HFFc6 (cell line): Measurements from ENCODE around the gene GPR107. TPM values are rescaled to one million over a fixed set of nuclear protein-coding genes. Genes with fewer than 3 reads are reported as not detected.

Experiments used
- DNase-seq: peaks from one replicate; pipeline ENCODE4 v3.0.0-alpha.2; 2018
- H3K27ac Mint-ChIP-seq: 2 replicates; pipeline ENCODE4 v1.8.0; 2020; ENCODE audit warnings: mild to moderate bottlenecking, mixed read lengths
- H3K27me3 Mint-ChIP-seq: 2 replicates; pipeline ENCODE4 v1.8.0; 2021; ENCODE audit warnings: mild to moderate bottlenecking, moderate library complexity, mixed read lengths; ENCODE audit not compliant: insufficient read depth
- H3K36me3 Mint-ChIP-seq: 2 replicates; pipeline ENCODE4 v1.8.0; 2021; ENCODE audit warnings: low read depth, mixed read lengths
- H3K4me1 Mint-ChIP-seq: 2 replicates; pipeline ENCODE4 v1.8.0; 2020; ENCODE audit warnings: low read depth, mixed read lengths
- H3K4me3 Mint-ChIP-seq: 2 replicates; pipeline ENCODE4 v1.8.0; 2020; ENCODE audit warnings: mild to moderate bottlenecking, moderate library complexity, mixed read lengths
- H3K9me3 Mint-ChIP-seq: 2 replicates; pipeline ENCODE4 v1.8.0; 2020; ENCODE audit warnings: mild to moderate bottlenecking, mixed read lengths
- CTCF ChIP-seq: fragments of 200-600 bp; sonication (generic); IDR thresholded peaks from 2 replicates; pipeline ENCODE4 v1.5.0; 2021; ENCODE audit warnings: antibody characterized with exemption, mild to moderate bottlenecking
- total RNA-seq, 6 experiments: library from RNA; stranded (reverse); fragmentation: NEBNext Ultra II Directional; extraction: Animal tissue kit (Norgen Biotek cat#: 25700); gene quantifications; 2 replicates in 1 of 6; 3 replicates in 5 of 6; pipeline ENCODE4 v1.2.3, GENCODE V29; 2021

Gene GPR107
- total RNA-seq, 6 experiments from 2014 or later, result 44.9 to 51.2 (median 48.5) TPM

GRCh38 chr9:130150779-130151382 is 97.2 kb downstream of the GPR107 start:
- peaks cover 10% of the 10 kb centered on the region for H3K4me1 Mint-ChIP-seq
- H3K9me3 Mint-ChIP-seq, result no peaks in the 10 kb centered on the region
- TF ChIP-seq CTCF, result no peak
- H3K4me3 Mint-ChIP-seq, result no peak overlapping the region
- peaks cover 9% of the 10 kb centered on the region for H3K27me3 Mint-ChIP-seq
- H3K27ac Mint-ChIP-seq, result peak overlapping the region; percentile 82
- no peaks in the 10 kb centered on the region for H3K36me3 Mint-ChIP-seq
- DNase-seq, result peak; percentile 35

DNA sequence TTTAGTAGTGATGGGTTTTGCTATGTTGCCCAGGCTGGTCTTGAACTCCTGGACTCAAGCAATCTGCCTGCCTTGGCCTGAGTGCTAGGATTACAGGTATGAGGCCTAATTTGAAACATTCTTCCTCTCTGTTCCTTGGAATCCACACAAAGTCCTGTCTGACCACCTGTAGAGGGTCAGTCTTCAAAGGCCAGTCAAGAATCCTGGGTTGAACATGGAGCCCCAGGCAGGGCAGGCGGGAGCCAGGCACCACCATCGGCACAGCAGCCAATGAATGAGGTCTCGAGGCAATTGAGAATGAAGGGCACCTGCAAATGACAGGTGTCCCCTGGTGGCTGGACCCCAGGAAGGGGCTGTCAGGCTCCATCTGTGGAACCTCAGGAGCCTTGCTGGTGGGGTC is 101.1 kb downstream of the GPR107 start:
- Mint-ChIP-seq H3K36me3 (no peaks in the 10 kb centered on the region), H3K9me3 (no peaks in the 10 kb centered on the region), H3K4me3 (no peak overlapping the region), H3K27me3 (peaks cover 2% of the 10 kb centered on the region), H3K27ac (no peak overlapping the region), H3K4me1 (peaks cover 10% of the 10 kb centered on the region)
- no peak for TF ChIP-seq CTCF
- DNase-seq, result no peak

DNA sequence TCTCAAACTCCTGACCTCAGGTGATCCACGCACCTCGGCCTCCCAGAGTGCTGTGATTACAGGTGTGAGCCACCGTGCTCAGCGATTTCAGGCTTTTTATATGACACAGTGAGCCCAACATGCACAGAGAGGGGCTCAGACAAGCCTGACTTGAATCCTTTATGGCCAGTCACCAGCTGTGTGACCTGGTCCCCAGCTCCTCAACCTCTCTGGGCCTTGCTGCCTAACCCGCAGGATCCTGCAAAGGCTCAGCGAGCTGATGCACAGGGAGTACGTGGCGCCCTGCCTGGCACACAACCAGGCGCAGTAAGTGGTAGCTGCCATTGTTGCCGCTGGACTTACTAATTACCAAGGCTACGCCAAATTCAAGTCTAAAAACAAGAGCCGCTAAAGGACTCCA is 101.9 kb downstream of the GPR107 start:
- Mint-ChIP-seq H3K4me1 (peaks cover 6% of the 10 kb centered on the region), H3K4me3 (no peak overlapping the region), H3K27ac (no peak overlapping the region), H3K27me3 (peaks cover 2% of the 10 kb centered on the region), H3K9me3 (no peaks in the 10 kb centered on the region), H3K36me3 (no peaks in the 10 kb centered on the region)
- no peak for TF ChIP-seq CTCF
- no peak for DNase-seq

GRCh38 chr9:130156672-130157071 is 103.0 kb downstream of the GPR107 start:
- DNase-seq, result no peak
- Mint-ChIP-seq H3K4me3 (no peak overlapping the region), H3K9me3 (no peaks in the 10 kb centered on the region), H3K36me3 (no peaks in the 10 kb centered on the region), H3K4me1 (no peaks in the 10 kb centered on the region), H3K27me3 (peaks cover 2% of the 10 kb centered on the region), H3K27ac (no peak overlapping the region)
- TF ChIP-seq CTCF, result peak; percentile 35; the same call in 1 of the 2 replicates

DNA sequence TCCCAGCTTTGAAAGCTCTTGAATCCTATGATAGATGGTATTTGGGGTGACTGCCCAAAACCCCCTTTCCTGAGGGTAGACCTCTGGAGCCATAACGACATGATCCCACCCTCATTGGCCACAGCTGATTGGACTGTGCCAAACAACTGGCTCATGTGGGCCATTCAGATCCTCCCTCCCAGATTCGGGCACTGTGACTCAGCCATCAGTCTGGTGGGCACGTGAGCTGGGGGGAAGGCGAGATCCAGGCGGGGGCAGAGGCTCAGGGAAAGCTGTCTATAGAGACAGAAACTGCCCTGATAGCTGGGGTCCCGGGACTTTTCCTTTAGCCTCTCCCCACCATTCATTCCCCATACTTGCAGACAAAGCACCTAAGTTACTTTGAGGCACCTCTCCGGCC is 103.4 kb downstream of the GPR107 start:
- no peak overlapping the region for H3K4me3 Mint-ChIP-seq
- H3K36me3 Mint-ChIP-seq, result no peaks in the 10 kb centered on the region
- no peak overlapping the region for H3K27ac Mint-ChIP-seq
- H3K4me1 Mint-ChIP-seq, result no peaks in the 10 kb centered on the region
- H3K27me3 Mint-ChIP-seq, result peaks cover 2% of the 10 kb centered on the region
- no peaks in the 10 kb centered on the region for H3K9me3 Mint-ChIP-seq
- DNase-seq, result no peak
- no peak for TF ChIP-seq CTCF

- Mint-ChIP-seq H3K4me3 (no peak overlapping the region), H3K9me3 (no peaks in the 10 kb centered on the region), H3K27ac (no peak overlapping the region), H3K27me3 (peaks cover 2% of the 10 kb centered on the region; the same call in 1 of the 2 replicates), H3K4me1 (no peaks in the 10 kb centered on the region), H3K36me3 (no peaks in the 10 kb centered on the region)
- no peak for TF ChIP-seq CTCF
- no peak for DNase-seq
Observed at GRCh38 chr9:130158001-130158400, 104.3 kb downstream of the GPR107 start.
